RPMI8226 (cell line): ENCODE data around the gene B4GALT1.
"Not testable (repeated sequence)": the region's sequence is repeated elsewhere in the genome, so short reads cannot be mapped to it uniquely, and the experiment has no call there.

Experiments used
- DNase-seq: peaks from one replicate; pipeline ENCODE4 v3.0.0-alpha.2; 2015

The B4GALT1 gene

GRCh38 chr9:33184963-33185362 lies 17.8 kb upstream of the B4GALT1 start:
- no peak for DNase-seq

- DNase-seq: no peak
These were observed 15.4 kb upstream of the B4GALT1 start for GRCh38 chr9:33182519-33182918.

DNA sequence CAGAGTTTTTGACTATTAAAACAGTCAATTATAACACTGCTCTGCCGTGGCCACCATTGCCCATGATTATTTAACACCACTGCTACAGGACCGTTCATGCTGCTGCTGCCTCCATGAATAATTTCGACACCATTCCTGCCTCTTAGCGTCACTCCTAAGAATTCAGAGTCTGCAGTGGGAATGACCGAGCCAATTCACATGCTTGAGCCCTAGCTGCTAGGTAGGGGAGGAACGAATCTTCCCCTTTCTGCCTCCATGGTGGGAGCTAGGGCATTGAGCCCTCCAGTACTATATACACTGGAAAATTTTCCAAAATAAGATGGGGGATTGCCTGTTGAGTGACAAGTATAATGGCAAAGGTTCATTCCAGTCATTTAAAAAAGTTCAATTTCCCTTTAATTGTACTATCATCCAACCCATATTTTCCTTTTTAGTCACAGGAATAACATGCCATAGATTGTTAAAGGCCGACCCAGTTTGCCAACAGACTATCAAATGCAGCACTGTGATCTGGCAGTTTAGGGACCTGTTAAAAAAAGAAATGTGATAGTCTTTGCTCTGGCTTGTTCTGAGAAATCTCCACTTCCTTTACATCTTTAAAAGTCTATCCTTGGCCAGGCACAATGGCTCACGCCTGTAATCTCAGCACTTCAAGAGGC lies 13.5 kb upstream of the B4GALT1 start:
- no peak for DNase-seq

DNA sequence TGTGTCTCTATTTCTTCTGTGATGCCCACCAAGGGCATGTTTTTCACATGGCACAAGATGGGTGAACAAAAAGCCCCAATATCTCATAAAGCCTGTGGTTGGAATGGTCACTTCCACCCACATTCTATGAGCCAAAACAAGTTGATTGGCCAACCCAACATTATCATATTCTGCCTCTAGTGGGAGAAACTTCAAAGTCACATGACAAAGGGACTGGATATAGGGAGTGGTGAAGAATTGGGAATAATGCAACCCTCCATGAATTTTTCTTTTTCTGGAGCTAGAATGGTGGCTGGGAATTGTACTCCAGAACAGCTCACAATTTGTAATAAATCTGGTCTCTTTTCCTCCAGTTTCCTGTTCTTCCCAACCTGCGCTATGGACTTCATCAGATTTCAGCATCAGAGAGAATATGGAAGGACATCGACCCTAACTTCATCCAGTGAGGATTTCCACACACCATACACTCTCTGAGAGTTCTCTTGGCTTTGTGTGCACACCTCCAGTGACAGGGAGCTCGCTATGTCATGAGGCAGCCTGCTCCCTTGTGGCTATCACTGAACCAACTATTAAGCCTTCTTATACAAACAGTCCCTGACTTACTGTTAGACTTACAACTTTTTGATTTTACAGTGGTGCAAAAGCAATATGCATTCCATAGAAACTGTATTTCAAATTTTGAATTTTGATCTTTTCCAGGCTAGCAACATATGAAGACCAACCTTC lies 12.0 kb upstream of the B4GALT1 start:
- DNase-seq: no peak

DNA sequence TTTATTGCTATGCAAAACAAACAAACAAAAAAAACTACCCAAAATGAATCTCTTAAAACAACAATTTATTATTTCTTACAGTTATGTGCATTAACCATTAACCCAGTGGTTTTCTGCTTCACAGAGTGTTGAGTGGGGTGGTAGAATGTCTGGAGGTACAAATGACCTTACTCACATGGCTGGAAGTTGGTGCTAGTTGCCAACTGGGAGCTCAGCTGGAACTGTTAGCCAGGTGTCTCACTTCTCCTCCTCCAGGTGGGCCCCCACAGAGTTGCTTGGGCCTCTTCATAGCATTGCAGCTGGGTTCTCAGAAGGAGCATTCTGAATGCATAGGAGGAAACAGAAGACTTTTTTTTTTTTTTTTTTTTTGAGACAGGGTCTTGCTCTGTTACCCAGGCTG lies 10.5 kb upstream of the B4GALT1 start:
- no peak for DNase-seq

DNA sequence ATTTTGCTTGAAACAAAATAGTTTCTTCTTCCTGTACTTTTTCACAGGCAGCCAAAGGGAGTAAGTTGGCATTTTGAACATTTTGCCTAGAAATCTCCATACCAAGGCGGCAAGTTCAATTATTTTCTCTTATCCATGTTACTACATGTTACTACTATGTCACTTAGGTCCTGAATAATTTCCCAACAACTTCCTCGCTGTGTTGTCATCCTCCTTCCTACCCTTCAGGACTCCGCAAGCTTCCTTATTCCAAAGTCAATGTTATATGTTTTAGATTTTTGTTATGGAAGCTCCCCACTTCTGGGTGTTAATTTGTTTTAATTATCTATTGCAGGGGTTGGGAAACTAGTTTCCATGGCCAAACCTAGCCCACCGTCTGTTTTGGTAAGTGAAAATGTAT lies 9.9 kb upstream of the B4GALT1 start:
- no peak for DNase-seq

DNA sequence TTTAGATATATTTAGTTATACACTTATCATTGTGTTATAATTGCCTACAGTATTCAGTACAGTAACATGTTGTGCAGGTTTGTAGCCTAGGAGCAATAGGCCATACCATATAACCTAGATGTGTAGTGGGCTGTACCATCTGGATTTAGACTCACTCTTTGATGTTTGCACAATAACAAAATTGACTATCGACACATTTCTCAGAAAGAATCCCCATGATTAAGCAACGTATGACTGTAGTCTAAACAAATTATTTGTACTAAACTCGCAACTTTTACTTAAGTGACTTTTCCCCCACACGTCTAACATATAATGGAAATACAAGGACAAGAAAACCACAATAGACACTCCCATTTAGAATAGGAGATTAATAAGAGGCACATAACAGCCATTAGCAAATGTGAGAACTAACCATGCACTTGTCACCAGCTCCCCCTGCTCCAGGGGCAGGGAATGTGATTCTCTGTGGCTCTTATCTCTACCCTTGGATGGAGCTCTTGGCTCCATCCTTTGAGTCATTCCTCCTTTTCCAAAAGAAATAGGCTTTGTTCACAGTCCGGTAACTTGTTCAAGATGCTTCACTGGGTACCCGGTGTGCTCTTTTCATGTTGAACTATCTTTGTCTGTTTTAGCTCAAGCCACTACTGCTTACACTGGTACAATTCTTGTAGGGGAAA lies 8.7 kb upstream of the B4GALT1 start:
- no peak for DNase-seq

GRCh38 chr9:33172256-33173238 lies 5.4 kb upstream of the B4GALT1 start:
- DNase-seq: no peak

- peak; percentile 67 for DNase-seq
These were observed 3.6 kb upstream of the B4GALT1 start for GRCh38 chr9:33170464-33171415.

DNA sequence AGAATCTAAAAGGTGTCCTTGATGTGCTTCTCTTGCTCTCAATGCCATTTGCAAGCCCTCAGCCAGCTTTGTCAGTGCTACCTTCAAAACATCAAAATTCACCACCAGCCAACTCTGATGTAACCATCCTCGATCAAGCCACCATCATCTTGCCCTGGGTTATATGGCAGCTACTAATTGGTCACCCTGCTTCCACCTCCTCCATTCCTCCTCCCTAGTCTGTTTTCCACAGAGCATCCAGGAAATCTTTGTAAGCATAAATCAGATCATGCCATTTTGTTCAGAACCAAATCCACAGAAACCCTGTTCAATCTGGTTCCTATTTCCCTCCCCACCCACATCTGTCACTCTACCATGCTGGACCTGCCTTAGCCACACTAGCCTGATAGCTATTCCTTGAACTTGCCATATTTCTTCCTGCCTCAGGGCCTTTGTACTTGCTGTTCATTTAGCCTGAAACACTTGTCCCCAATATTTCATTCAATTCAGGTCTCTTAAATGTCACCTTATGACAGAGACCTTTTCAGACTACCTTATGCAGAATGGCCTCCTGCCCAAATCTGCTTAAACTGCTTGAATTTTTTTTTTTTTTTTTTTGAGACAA lies 1.9 kb upstream of the B4GALT1 start:
- DNase-seq: no peak

GRCh38 chr9:33167972-33168461 lies 881 bp upstream of the B4GALT1 start:
- peak; percentile 69 for DNase-seq

- peak; percentile 20 for DNase-seq
These were observed 679 bp downstream of the B4GALT1 start for GRCh38 chr9:33166231-33167083.

DNA sequence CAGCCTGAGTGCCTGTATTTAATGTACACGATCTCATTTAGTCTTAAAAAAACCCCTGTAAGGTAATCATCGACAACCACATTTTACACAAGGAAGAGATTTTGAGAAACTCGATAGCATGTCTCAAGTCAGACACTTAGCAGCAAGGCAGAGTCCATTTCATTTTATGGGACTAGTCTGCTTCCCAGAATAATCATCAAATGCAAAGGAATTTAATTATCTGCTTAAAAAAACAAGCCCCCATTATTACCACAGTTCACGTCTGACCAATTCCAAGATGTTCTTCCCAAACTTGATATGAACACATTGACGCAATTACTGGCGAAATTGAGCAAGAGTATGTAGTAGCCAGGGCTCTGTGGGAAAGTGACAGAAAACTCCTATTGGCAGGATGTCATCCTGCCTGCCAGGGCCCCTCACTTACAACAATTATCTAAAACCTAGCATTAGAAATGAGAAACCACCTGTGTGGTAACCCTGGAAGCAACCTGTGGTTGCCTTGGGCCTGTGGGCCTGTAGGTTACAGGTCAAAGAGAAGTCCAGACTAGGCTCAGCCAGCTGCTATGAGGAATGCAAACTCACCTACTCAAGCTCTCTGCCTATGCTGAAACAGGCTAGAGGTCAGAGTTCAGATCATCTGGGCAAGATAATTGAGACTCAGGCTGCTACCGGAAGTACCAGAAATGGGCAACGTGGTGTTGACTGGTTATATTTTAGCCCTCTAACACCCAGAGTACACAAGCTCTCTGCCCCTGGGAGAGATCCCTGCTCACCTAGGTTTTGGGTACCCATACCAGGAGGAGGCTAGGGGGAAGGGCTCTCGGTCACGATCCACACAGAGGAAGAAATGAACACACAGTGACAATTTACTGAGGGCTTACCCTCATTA lies 1.6 kb downstream of the B4GALT1 start:
- peak; percentile 81 for DNase-seq

DNA sequence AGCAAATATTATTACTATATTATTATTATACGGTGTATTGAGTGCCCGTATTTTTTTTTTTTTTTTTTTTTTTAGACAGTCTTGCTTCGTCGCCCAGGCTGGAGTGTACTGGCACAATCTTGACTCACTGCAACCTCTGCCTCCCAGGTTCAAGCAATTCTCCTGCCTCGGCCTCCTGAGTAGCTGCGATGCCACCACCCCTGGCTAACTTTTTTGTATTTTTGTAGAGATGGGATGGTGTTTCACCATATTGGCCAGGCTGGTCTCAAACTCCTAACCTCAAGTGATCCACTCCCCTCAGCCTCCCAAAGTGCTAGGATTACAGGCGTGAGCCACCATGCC lies 2.2 kb downstream of the B4GALT1 start:
- DNase-seq: not testable (repeated sequence)

DNA sequence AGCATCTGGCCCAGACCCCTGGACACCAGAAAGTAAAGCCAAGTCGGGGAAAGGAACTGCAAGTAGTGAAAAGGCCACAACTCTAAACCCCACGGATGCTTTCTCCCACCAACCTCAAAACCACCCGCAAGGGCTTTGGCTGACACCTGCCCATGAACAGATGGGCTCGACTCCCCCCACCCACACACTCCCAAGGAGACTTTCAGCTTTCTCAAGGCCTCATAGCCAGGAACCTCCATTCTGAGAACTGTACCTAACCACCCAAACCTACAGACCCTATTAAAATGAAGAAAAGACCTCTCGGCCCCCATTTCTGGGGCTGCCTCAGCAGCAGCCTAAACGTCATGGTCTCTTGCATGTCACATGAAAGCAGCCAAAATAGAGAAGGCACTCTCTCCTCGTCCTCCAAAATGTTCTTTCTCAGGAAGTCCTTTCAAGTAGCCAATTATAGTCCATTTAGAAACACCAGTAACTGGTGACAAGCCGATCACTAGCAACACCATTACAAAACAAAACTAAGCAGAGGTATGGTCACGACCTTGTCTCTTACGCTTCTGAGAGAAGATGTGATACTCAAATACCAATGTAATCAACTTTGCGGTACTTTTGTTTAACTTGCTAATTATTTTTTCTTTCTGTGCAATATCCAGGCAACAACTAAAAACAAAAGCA lies 2.9 kb downstream of the B4GALT1 start:
- DNase-seq: no peak

DNA sequence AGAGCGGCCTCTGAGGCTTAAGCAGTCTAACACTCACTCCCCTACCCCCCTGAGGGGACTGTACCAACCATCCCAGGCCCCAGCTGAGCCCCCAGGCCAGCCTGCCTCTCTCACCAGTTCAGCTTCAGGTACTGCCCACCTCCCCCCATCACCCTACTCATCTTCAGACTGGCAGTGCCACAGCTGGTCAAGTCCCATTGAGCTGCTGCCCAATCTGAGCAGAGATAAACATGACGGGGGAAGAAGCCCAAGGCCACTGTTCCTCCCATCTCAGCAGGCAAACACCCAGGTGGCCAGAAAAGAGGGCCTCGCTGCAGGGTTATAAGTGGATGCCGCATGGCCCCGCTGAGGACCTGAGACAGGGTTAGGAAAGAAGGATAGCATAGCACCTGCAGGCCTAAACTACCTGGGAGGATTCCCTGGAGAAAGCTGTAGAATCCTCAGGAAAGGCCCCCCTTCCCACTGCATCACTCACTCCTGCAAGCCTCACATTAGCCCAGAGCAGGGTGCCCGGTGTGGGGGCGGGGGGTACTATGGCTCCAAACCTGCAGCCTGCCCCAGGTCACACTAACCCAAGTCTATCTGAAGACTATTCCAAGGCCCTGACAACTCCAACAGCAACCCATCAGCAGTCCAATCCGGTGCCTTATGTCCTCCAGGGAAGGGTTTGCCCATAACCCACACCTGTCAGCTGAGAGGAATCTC lies 3.6 kb downstream of the B4GALT1 start:
- DNase-seq: no peak

DNA sequence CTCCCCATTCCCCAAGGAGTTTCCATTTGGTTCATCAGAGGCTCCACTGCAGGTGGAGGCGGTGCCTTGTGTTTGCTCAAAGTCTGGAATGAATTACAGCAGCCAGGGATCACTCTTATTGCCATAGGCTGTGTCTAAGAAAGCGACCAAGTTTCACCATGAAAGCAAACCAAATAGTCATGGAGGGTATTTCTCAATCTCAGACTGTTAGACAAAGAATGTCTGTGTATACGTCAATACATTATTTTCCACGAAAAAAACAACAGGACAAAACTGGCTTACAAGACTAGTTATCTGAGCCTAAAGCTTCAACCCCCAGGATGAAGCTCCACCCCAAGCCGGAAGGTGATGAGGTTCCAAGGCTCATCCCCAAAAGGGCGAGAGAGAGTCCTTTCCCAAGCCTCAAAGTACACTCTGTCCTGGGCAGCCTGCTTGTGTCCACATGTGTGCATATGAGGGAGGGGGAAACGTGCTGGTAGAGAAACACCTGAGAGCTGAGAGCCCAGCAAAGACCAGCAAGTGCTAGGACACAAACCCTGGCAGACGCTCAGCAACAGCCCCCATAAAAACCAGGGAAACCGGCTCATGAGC lies 4.3 kb downstream of the B4GALT1 start:
- no peak for DNase-seq
